ENCODE data around the gene WDR93. TPM values are rescaled to one million over a fixed set of nuclear protein-coding genes. Genes with fewer than 3 reads are reported as not detected.

Gene WDR93
- 0.07 TPM in 1 of 2 replicates, not detected in the other for total RNA-seq

DNA sequence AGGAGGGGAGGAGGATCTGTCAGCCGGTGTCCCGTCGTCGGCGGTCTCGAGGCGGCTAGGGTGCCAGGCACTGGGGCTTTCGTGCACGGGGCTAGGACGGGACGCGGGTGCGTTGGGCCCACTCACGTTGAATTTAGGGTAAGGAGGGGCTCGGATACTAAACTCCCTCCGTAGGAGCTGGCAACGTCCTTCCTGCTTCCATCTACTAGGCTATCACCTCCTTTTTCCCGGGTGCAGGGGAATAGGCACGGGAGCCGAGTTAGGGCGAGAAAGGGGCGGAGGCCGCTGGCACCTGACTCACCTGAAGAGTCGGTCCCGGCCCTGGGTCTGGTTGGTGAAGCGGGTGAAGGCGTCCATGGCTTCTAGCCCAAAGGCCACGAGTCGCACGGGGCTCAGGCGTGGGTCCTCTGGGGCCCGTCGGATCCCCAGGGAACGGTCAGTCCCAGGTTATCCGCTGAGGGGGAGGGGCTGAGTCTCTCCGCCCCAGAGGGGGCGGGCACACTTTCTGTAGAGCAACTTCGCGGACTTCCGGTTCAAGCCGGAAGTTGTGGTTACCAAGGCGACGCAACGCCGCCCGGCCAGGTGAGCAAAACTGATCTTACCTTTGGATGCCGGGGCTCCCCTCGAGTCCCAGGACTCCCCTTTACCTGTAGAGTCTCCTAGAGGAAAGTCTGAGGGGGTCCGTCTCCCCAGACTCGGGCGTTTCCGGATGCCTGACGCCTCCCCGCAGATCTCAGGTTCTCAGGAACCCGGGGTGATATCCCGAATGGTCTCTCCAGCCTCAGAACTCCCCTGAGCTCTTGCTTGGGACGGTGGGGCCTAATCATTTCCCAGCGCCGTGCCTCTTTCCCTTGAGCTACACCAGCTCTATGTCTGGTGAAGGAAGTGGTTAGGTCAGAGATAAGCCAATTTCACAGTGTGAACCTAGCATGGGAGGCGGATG lies at the start of gene WDR93, which contains the start of gene PEX11A:
Gene WDR93, plus strand, starts transcription at position 536 of the 943 bp plus-strand sequence. CDS start 10,936 bp downstream, outside the sequence.
Gene PEX11A, minus strand, starts transcription at position 479 of the 943 bp plus-strand sequence. Its CDS starts 122 bp downstream, at position 357.

DNA sequence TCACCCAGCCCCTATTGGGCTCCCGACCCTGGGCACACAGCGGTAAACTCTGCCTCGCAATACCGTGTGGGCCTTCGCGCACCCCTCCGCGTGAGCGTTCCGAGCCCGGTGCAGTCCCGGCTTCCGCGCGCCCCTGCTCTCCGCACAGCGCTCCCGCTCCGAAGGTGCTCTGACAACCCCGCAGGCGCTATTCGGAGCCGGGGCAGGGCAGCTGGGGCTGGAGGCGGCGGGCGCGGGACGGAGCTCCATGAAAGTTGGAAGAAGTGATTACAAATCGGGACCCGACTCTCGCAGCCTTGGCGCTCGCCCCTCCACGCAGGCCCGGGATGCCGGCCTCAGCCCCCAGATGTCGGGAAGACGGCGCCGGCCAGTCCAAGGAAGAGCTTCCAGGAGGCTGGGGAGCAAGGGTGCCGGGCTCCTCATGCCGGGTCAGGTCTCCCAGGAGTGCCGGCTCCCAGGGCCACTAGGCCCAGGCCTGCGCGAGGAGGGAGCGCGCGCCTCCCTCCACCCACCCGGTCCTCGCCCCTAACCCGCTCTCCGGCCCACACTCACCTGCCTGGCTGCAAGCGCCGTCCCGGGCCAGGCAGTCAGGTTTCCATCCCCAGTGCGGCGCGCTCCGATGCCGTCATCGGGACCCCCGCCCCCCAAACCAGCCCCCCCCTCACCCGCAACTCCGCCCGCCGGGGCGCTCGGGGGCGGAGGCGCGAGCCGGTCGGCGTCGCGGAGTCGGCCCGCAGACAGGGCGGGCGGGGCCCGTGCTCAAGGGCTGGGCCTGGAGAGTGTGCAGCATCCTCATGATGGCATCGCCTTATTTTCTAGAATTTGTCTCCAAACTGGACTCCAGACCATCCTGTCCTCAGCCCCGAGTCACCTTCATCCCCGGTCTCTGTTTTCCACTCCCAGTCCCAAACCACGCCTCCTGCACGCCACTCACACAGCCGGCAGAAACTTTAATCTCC lies 35.5 kb upstream of the WDR93 start, which contains the start of gene KIF7:
Gene KIF7, minus strand, starts transcription at position 621 of the 959 bp plus-strand sequence. CDS start 2,537 bp downstream, outside the sequence.

DNA sequence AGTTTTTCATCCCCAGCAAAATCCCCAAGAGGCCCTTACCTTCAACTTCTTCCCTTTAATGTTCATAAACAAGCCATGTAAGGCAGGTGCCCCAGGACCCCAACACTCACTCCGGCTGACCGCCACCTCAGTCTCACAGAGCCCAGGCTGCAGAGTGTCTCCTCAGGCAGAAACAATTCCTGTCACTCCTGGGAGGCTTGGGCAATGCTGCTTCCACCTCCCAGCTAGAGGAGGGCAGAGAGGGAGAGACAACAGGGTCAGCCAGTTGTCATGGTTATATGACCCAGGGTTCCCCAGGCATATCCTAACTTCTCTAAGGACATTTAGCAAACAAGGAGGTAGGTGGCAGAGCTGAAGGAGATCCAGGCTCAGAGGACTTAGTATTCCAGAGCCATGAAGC lies 11.4 kb upstream of the WDR93 start, which contains the start of gene PLIN1:
Gene PLIN1, minus strand, starts transcription at position 156 of the 400 bp plus-strand sequence. CDS start 1,878 bp downstream, outside the sequence.

DNA sequence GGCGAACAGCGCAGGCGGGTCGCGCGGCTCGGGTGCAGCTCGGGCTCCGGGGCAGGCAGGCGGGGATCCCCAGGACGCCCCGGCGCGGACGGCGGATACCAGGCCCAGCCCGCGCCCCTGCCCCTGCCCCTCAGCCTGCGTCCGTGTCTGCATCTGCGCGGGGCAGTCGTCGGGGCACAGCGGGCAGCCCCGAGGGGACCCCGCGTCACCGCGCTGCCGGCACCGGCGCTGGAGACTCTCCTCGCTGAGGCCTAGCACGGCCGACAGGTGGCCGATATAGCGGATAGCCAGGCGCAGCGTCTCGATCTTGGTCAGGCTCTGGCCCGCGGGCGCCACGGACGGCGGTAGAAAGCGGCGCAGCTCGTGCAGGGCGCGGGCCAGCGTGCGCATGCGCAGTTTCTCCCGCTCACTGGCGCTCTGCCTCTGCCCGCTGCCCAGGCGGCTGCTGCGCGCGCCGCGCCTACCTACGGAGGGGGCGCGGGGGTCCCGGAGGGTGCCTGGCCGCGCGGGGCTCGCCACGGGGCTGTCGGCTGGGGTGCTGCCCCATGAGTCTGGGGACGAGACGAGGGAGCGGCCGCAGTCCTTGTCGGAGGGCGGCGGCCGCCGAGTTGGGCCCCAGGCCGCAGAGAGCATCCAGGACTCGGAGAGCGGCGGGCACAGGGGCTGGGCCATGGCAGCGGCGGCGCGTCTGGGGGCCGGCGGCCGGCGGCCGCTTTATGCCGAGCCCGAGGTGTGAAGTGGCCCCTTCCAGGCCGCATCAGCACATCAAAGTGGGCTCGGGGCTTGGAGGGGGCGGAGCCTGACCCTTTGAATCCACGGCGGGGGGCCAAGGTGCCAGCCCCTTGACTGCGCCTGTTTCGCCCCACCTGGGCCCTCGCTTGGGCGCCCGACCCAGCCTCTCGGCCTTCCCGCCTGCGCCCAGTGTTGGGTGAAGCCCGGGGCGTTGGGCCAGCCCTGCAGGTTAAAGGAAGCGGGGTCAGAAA lies 60.2 kb downstream of the WDR93 start, which contains the start of gene MESP1:
Gene MESP1, minus strand, starts transcription at position 690 of the 983 bp plus-strand sequence. Its CDS starts 18 bp downstream, at position 672.

DNA sequence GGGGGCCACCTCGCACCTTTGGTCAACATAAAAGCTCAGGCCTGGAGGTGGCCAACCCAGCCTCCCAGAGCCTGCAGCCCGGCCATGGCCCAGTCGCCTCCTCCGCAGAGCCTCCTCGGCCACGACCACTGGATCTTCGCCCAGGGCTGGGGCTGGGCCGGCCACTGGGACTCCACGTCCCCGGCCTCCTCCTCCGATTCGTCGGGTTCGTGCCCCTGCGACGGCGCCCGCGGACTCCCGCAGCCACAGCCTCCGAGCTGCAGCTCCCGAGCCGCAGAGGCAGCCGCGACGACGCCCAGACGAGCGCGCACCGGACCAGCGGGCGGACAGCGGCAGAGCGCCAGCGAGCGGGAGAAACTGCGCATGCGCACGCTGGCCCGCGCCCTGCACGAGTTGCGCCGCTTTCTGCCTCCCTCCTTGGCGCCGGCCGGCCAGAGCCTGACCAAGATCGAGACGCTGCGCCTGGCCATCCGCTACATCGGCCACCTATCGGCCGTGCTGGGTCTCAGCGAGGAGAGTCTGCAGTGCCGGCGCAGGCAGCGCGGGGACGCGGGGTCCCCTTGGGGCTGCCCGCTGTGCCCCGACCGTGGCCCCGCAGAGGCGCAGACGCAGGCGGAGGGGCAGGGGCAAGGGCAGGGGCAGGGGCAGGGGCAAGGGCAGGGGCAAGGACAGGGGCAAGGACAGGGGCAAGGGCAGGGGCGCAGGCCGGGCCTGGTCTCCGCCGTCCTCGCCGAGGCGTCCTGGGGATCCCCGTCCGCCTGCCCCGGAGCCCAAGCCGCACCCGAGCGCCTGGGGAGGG lies 85.9 kb downstream of the WDR93 start, which contains the start of gene MESP2:
Gene MESP2, plus strand, starts transcription at position 59 of the 799 bp plus-strand sequence. Its CDS starts 26 bp downstream, at position 85.

Other genes with a start within 250 kb of the WDR93 start
- 195 and 498 TPM in 2 replicates for gene RHCG, start 194.2 kb upstream of the WDR93 start, total RNA-seq
- gene TICRR, start 115.3 kb upstream of the WDR93 start, total RNA-seq = under 0.01 and 0.14 TPM in 2 replicates
- gene KIF7, start 35.3 kb upstream of the WDR93 start, total RNA-seq = 2.0 and 2.7 TPM in 2 replicates
- 0.34 and 0.43 TPM in 2 replicates for gene PLIN1, start 11.4 kb upstream of the WDR93 start, total RNA-seq
- gene PEX11A, start 57 bp upstream of the WDR93 start, total RNA-seq = 8.9 and 9.8 TPM in 2 replicates
- gene MESP1, start 60.4 kb downstream of the WDR93 start, total RNA-seq = 0.07 and 0.34 TPM in 2 replicates
- gene MESP2, start 85.5 kb downstream of the WDR93 start, total RNA-seq = 0.21 and 0.34 TPM in 2 replicates
- under 0.01 and 1.4 TPM in 2 replicates for gene ANPEP, start 124.0 kb downstream of the WDR93 start, total RNA-seq
- gene AP3S2, start 203.2 kb downstream of the WDR93 start, total RNA-seq = 49.9 and 72.1 TPM in 2 replicates
- 5.1 and 18.2 TPM in 2 replicates for gene ARPIN, start 222.1 kb downstream of the WDR93 start, total RNA-seq

Measured in nasal cavity respiratory epithelium epithelial cell of viscerocranial mucosa (primary cell).